ENCODE results near the gene ZNF365. TPM values are rescaled to one million over a fixed set of nuclear protein-coding genes. Genes with fewer than 3 reads are reported as not detected.

Gene ZNF365
- total RNA-seq, 1 donor from 2014 or later: 8.9 TPM

GRCh38 chr10:62348029-62348428 is 26.1 kb upstream of the ZNF365 start:
- H3K4me3 ChIP-seq (ENCODE audit: insufficient read depth, low read depth, low read length): no peak overlapping the region
- Mint-ChIP-seq H3K9me3 (ENCODE audit: unreplicated experiment) (peaks cover 46% of the 10 kb centered on the region), H3K27ac (ENCODE audit: unreplicated experiment) (no peak overlapping the region), H3K27me3 (ENCODE audit: low read depth, unreplicated experiment) (no peaks in the 10 kb centered on the region), H3K36me3 (ENCODE audit: low read depth, unreplicated experiment) (peaks cover 3% of the 10 kb centered on the region), H3K4me3 (ENCODE audit: unreplicated experiment) (no peak overlapping the region), H3K4me1 (ENCODE audit: low read depth, unreplicated experiment) (peaks cover 4% of the 10 kb centered on the region)
- H3K27me3 ChIP-seq (ENCODE audit: insufficient read depth, low read length): no peaks in the 10 kb centered on the region
- TF ChIP-seq CTCF (IDR thresholded peaks at IDR 0.05; ENCODE audit: insufficient read depth, low read depth, low read length): no peak
- TF ChIP-seq EZH2 (IDR thresholded peaks at IDR 0.05; ENCODE audit: insufficient read depth, low read length): no peak
- no peak overlapping the region for H2AFZ ChIP-seq (ENCODE audit: low read depth, low read length)
- no peak overlapping the region for H3K4me2 ChIP-seq (ENCODE audit: low read length)
- H3K9me3 ChIP-seq (ENCODE audit: insufficient read depth, low read depth, low read length): peaks cover 3% of the 10 kb centered on the region
- H3K27ac ChIP-seq (ENCODE audit: low read depth, low read length): no peak overlapping the region
- no peak overlapping the region for H3K9ac ChIP-seq (ENCODE audit: low read length)
- DNase-seq (ENCODE audit: low read depth) (no peak), FAIRE-seq (no peak)
- H3K79me2 ChIP-seq (ENCODE audit: insufficient read depth, low read length): no peaks in the 10 kb centered on the region
- H3K4me1 ChIP-seq (ENCODE audit: insufficient read depth, low read length): no peaks in the 10 kb centered on the region
- H3K36me3 ChIP-seq (ENCODE audit: insufficient read depth, low read length): no peaks in the 10 kb centered on the region
- no peaks in the 10 kb centered on the region for H4K20me1 ChIP-seq (ENCODE audit: insufficient read depth, low read length)

GRCh38 chr10:62352356-62352970 is 21.7 kb upstream of the ZNF365 start:
- no peak overlapping the region for H3K27ac Mint-ChIP-seq (ENCODE audit: unreplicated experiment)
- H3K4me1 ChIP-seq (ENCODE audit: insufficient read depth, low read length): no peaks in the 10 kb centered on the region
- H3K79me2 ChIP-seq (ENCODE audit: insufficient read depth, low read length): no peaks in the 10 kb centered on the region
- no peaks in the 10 kb centered on the region for H3K27me3 Mint-ChIP-seq (ENCODE audit: low read depth, unreplicated experiment)
- H3K9ac ChIP-seq (ENCODE audit: low read length): no peak overlapping the region
- no peak overlapping the region for H3K4me2 ChIP-seq (ENCODE audit: low read length)
- peaks cover 4% of the 10 kb centered on the region for H3K4me1 Mint-ChIP-seq (ENCODE audit: low read depth, unreplicated experiment)
- no peak overlapping the region for H3K4me3 Mint-ChIP-seq (ENCODE audit: unreplicated experiment)
- H3K4me3 ChIP-seq (ENCODE audit: insufficient read depth, low read depth, low read length): no peak overlapping the region
- no peak overlapping the region for H2AFZ ChIP-seq (ENCODE audit: low read depth, low read length)
- H3K36me3 Mint-ChIP-seq (ENCODE audit: low read depth, unreplicated experiment): no peaks in the 10 kb centered on the region
- DNase-seq (ENCODE audit: low read depth) (peak; percentile 64), FAIRE-seq (peak; percentile 45)
- H3K36me3 ChIP-seq (ENCODE audit: insufficient read depth, low read length): no peaks in the 10 kb centered on the region
- peaks cover 21% of the 10 kb centered on the region for H3K9me3 Mint-ChIP-seq (ENCODE audit: unreplicated experiment)
- TF ChIP-seq EZH2 (IDR thresholded peaks at IDR 0.05; ENCODE audit: insufficient read depth, low read length) (no peak), CTCF (IDR thresholded peaks at IDR 0.05; ENCODE audit: insufficient read depth, low read depth, low read length) (no peak)
- no peak overlapping the region for H3K27ac ChIP-seq (ENCODE audit: low read depth, low read length)
- no peaks in the 10 kb centered on the region for H3K27me3 ChIP-seq (ENCODE audit: insufficient read depth, low read length)
- no peaks in the 10 kb centered on the region for H4K20me1 ChIP-seq (ENCODE audit: insufficient read depth, low read length)
- no peaks in the 10 kb centered on the region for H3K9me3 ChIP-seq (ENCODE audit: insufficient read depth, low read depth, low read length)

GRCh38 chr10:62354916-62355315 is 19.3 kb upstream of the ZNF365 start:
- H3K4me1 Mint-ChIP-seq (ENCODE audit: low read depth, unreplicated experiment): peaks cover 4% of the 10 kb centered on the region
- no peak for TF ChIP-seq EZH2 (IDR thresholded peaks at IDR 0.05; ENCODE audit: insufficient read depth, low read length)
- no peaks in the 10 kb centered on the region for H3K27me3 ChIP-seq (ENCODE audit: insufficient read depth, low read length)
- H2AFZ ChIP-seq (ENCODE audit: low read depth, low read length): no peak overlapping the region
- H3K4me3 ChIP-seq (ENCODE audit: insufficient read depth, low read depth, low read length): no peak overlapping the region
- H4K20me1 ChIP-seq (ENCODE audit: insufficient read depth, low read length): no peaks in the 10 kb centered on the region
- no peaks in the 10 kb centered on the region for H3K36me3 ChIP-seq (ENCODE audit: insufficient read depth, low read length)
- no peak overlapping the region for H3K9ac ChIP-seq (ENCODE audit: low read length)
- no peaks in the 10 kb centered on the region for H3K27me3 Mint-ChIP-seq (ENCODE audit: low read depth, unreplicated experiment)
- no peaks in the 10 kb centered on the region for H3K9me3 ChIP-seq (ENCODE audit: insufficient read depth, low read depth, low read length)
- no peaks in the 10 kb centered on the region for H3K4me1 ChIP-seq (ENCODE audit: insufficient read depth, low read length)
- peaks cover 3% of the 10 kb centered on the region for H3K36me3 Mint-ChIP-seq (ENCODE audit: low read depth, unreplicated experiment)
- H3K4me2 ChIP-seq (ENCODE audit: low read length): no peak overlapping the region
- H3K4me3 Mint-ChIP-seq (ENCODE audit: unreplicated experiment): no peak overlapping the region
- no peaks in the 10 kb centered on the region for H3K79me2 ChIP-seq (ENCODE audit: insufficient read depth, low read length)
- H3K27ac Mint-ChIP-seq (ENCODE audit: unreplicated experiment): no peak overlapping the region
- FAIRE-seq: peak; percentile 55
- DNase-seq (ENCODE audit: low read depth): peak; percentile 93
- H3K27ac ChIP-seq (ENCODE audit: low read depth, low read length): no peak overlapping the region
- peaks cover 15% of the 10 kb centered on the region for H3K9me3 Mint-ChIP-seq (ENCODE audit: unreplicated experiment)
